Upper lobe of left lung (tissue), 6 donors: ENCODE results near the gene CACNB3. TPM values are rescaled to one million over a fixed set of nuclear protein-coding genes. Genes with fewer than 3 reads are reported as not detected.

Experiments
- ATAC-seq, 2 donors: fragments of 200-7000 bp; cut with Tn5 transposase; one replicate each; pipeline ENCODE4 v1.9.1; 2022; ENCODE audit warnings: mild to moderate bottlenecking in 2 of 2, moderate library complexity in 2 of 2; ENCODE audit not compliant: low FRiP score in 2 of 2
- DNase-seq, 2 donors: peaks; one replicate each; pipeline ENCODE4 v3.0.0-alpha.2; 2019 to 2020
- H3K27ac ChIP-seq, 4 donors: fragments of 200-600 bp; sonication (generic); one replicate each; pipeline ENCODE4 v1.5.1; 2016 to 2019
- H3K27me3 ChIP-seq, 4 donors: fragments of 200-600 bp; sonication (generic); one replicate each; pipeline ENCODE4 v1.5.1; 2017 to 2019
- H3K36me3 ChIP-seq, 4 donors: fragments of 200-600 bp; sonication (generic); one replicate each; pipeline ENCODE4 v1.5.1; 2016 to 2019
- H3K4me1 ChIP-seq, 4 donors: fragments of 200-600 bp; sonication (generic); one replicate each; pipeline ENCODE4 v1.5.1; 2018 to 2019
- H3K4me3 ChIP-seq, 4 donors: fragments of 200-600 bp; sonication (generic); one replicate each; pipeline ENCODE4 v1.5.1; 2017 to 2019; ENCODE audit warnings: mild to moderate bottlenecking in 2 of 4, moderate library complexity in 1 of 4
- H3K9me3 ChIP-seq, 4 donors: fragments of 200-600 bp; sonication (generic); one replicate each; pipeline ENCODE4 v1.5.1; 2018 to 2019
- EP300 ChIP-seq, 4 donors: sonication (generic); formaldehyde crosslinking; IDR thresholded peaks; one replicate each; pipeline ENCODE4 v1.5.1; 2017; ENCODE audit warnings: antibody characterized with exemption in 4 of 4, control low read depth in 2 of 4
- POLR2A ChIP-seq, 4 donors: fragments of 450-650 bp; IDR thresholded peaks; one replicate each; pipeline ENCODE4 v1.5.1; 2016 to 2017; ENCODE audit warnings: antibody characterized with exemption in 4 of 4, mild to moderate bottlenecking in 2 of 4
- POLR2AphosphoS5 ChIP-seq, 2 donors: sonication (generic); formaldehyde crosslinking; IDR thresholded peaks; one replicate each; pipeline ENCODE4 v1.5.1; 2017; ENCODE audit warnings: antibody characterized with exemption in 2 of 2
- WGBS, 2 donors: methylation state at CpG; one replicate each; pipeline ENCODE4 v1.1.5; 2017 to 2018; 5-methylcytosine and 5-hydroxymethylcytosine counted together
- total RNA-seq, 6 donors: library from RNA; depleted of rRNA in 4 of 6; stranded (reverse); fragments of >200 nt in 4 of 6; gene quantifications; one replicate each; pipeline versions ENCODE4 v1.1.0 to v1.2.1, GENCODE V29; 2016 to 2021
- TF ChIP-seq, protein P1 (sequence below), 6 experiments: fragments of 450-650 bp in 4 of 6; fragments of 200-600 bp in 2 of 6; sonication (generic) in 2 of 6; IDR thresholded peaks; one replicate each; pipeline ENCODE4 v1.5.1; 2016 to 2019; ENCODE audit warnings: antibody characterized with exemption in 6 of 6
- donor health status: DM: no; HTN: no; CAD: no; lungs with moderate emphysema.
- donor health status: DM: no; HTN: yes; CAD: no; lungs with severe emphysema.

Gene CACNB3
- total RNA-seq, 6 donors from 2014 or later: 9.1 to 21.2 (median 14.3) TPM

DNA sequence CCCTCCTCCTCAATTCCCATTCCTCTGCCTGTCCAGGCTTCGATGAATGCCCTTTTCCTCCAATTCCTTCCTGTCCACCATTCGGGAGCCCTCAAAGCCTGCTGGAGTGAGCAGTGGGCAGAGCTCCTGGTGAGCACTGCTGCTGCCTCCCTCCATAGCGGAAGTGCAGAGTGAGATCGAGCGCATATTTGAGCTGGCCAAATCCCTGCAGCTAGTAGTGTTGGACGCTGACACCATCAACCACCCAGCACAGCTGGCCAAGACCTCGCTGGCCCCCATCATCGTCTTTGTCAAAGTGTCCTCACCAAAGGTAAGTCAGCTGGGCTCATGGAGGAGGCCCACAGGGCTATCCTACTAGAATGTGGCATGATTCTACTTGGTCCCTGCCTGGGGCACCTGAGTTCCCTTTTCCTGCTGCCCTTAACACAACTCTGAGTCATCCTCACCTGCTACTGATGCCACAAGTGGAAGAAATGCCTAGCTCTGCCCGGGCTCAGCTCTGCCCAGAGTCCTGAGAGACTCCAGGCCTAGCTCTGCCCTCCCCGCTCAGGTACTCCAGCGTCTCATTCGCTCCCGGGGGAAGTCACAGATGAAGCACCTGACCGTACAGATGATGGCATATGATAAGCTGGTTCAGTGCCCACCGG, 8.0 kb downstream of the CACNB3 start:
- WGBS, 2 donors: 77 to 85% methylated on average over 14 to 15 of the region's 15 CpGs
- H3K4me3 ChIP-seq: no peak overlapping the region
- TF ChIP-seq, protein P1, sequence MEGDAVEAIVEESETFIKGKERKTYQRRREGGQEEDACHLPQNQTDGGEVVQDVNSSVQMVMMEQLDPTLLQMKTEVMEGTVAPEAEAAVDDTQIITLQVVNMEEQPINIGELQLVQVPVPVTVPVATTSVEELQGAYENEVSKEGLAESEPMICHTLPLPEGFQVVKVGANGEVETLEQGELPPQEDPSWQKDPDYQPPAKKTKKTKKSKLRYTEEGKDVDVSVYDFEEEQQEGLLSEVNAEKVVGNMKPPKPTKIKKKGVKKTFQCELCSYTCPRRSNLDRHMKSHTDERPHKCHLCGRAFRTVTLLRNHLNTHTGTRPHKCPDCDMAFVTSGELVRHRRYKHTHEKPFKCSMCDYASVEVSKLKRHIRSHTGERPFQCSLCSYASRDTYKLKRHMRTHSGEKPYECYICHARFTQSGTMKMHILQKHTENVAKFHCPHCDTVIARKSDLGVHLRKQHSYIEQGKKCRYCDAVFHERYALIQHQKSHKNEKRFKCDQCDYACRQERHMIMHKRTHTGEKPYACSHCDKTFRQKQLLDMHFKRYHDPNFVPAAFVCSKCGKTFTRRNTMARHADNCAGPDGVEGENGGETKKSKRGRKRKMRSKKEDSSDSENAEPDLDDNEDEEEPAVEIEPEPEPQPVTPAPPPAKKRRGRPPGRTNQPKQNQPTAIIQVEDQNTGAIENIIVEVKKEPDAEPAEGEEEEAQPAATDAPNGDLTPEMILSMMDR (IDR thresholded peaks at IDR 0.05): no peak
- TF ChIP-seq POLR2A (IDR thresholded peaks at IDR 0.05) (no peak), POLR2AphosphoS5 (IDR thresholded peaks at IDR 0.05) (no peak), EP300 (IDR thresholded peaks at IDR 0.05) (no peak)
- DNase-seq: no peak
- no peaks in the 10 kb centered on the region for H3K27me3 ChIP-seq
- peaks cover 19 to 76% (median 45%) of the 10 kb centered on the region in 4 donors for H3K36me3 ChIP-seq
- peaks cover 0 to 4% (median 0%) of the 10 kb centered on the region in 4 donors for H3K4me1 ChIP-seq
- no peak overlapping the region for H3K27ac ChIP-seq
- ATAC-seq: no peak
- H3K9me3 ChIP-seq: no peaks in the 10 kb centered on the region

DNA sequence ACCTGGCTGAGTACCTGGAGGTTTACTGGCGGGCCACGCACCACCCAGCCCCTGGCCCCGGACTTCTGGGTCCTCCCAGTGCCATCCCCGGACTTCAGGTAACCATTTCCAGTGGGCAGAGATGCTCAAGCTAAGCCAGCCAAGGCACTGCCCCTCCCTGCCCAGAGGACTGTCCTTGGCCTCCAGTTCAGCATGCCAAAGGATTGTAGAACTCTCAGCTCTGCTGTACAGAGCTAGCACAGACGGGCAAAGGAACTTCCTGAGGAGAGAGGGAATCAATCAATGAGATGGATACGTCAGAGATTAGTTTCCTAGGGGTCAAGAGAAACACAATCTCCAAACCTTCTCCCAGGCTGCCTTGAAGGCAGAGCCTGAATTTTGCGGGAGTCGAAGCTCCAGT, 8.7 kb downstream of the CACNB3 start:
- no peak for ATAC-seq
- TF ChIP-seq POLR2A (IDR thresholded peaks at IDR 0.05): no peak
- TF ChIP-seq EP300 (IDR thresholded peaks at IDR 0.05): no peak
- TF ChIP-seq, protein P1 (IDR thresholded peaks at IDR 0.05): no peak
- TF ChIP-seq POLR2AphosphoS5 (IDR thresholded peaks at IDR 0.05): no peak
- Histone ChIP-seq H3K27ac (no peak overlapping the region), H3K4me1 (peaks cover 0 to 4% (median 0%) of the 10 kb centered on the region in 4 donors), H3K9me3 (no peaks in the 10 kb centered on the region), H3K36me3 (peaks cover 19 to 83% (median 52%) of the 10 kb centered on the region in 4 donors), H3K27me3 (no peaks in the 10 kb centered on the region), H3K4me3 (no peak overlapping the region)
- peak in 1 of 2 donors; percentile 65 for DNase-seq
- 84 to 87% methylated on average over 6 to 8 of the region's 8 CpGs for WGBS, 2 donors

DNA sequence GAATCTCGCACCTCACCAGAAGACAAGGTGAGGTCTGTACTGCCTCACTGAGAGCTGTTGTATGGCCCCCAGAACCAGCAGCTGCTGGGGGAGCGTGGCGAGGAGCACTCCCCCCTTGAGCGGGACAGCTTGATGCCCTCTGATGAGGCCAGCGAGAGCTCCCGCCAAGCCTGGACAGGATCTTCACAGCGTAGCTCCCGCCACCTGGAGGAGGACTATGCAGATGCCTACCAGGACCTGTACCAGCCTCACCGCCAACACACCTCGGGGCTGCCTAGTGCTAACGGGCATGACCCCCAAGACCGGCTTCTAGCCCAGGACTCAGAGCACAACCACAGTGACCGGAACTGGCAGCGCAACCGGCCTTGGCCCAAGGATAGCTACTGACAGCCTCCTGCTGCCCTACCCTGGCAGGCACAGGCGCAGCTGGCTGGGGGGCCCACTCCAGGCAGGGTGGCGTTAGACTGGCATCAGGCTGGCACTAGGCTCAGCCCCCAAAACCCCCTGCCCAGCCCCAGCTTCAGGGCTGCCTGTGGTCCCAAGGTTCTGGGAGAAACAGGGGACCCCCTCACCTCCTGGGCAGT, 9.3 kb downstream of the CACNB3 start:
- H3K27ac ChIP-seq: no peak overlapping the region
- no peaks in the 10 kb centered on the region for H3K27me3 ChIP-seq
- DNase-seq (no peak), ATAC-seq (no peak)
- no peak for TF ChIP-seq POLR2A (IDR thresholded peaks at IDR 0.05)
- no peak for TF ChIP-seq EP300 (IDR thresholded peaks at IDR 0.05)
- TF ChIP-seq, protein P1 (IDR thresholded peaks at IDR 0.05): no peak
- TF ChIP-seq POLR2AphosphoS5 (IDR thresholded peaks at IDR 0.05): no peak
- peaks cover 24 to 89% (median 57%) of the 10 kb centered on the region in 4 donors for H3K36me3 ChIP-seq
- no peaks in the 10 kb centered on the region for H3K9me3 ChIP-seq
- 96 to 97% methylated on average over 9 to 14 of the region's 17 CpGs for WGBS, 2 donors
- no peak overlapping the region for H3K4me3 ChIP-seq
- peaks cover 0 to 4% (median 0%) of the 10 kb centered on the region in 4 donors for H3K4me1 ChIP-seq

DNA sequence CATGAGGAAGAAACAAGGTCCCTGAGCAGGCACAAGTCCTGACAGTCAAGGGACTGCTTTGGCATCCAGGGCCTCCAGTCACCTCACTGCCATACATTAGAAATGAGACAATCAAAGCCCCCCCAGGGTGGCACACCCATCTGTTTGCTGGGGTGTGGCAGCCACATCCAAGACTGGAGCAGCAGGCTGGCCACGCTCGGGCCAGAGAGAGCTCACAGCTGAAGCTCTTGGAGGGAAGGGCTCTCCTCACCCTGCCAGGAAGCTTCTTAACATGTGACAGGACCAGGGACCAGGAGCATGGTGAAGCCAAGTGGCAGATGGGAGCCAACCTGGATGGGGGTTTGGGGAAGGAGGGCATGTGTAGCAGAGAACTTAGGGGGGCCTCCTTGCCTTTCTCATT, 10.0 kb downstream of the CACNB3 start:
- no peak overlapping the region for H3K27ac ChIP-seq

More for the DNA sequence above, 10.0 kb downstream of the CACNB3 start:
- no peak overlapping the region for H3K4me3 ChIP-seq
- TF ChIP-seq EP300 (IDR thresholded peaks at IDR 0.05): no peak
- TF ChIP-seq POLR2AphosphoS5 (IDR thresholded peaks at IDR 0.05): no peak
- no peak for TF ChIP-seq POLR2A (IDR thresholded peaks at IDR 0.05)
- TF ChIP-seq, protein P1 (IDR thresholded peaks at IDR 0.05): no peak
- peaks cover 30 to 96% (median 64%) of the 10 kb centered on the region in 4 donors for H3K36me3 ChIP-seq
- ATAC-seq (no peak), DNase-seq (no peak)
- H3K4me1 ChIP-seq: peaks cover 0 to 4% (median 0%) of the 10 kb centered on the region in 4 donors
- no peaks in the 10 kb centered on the region for H3K9me3 ChIP-seq
- H3K27me3 ChIP-seq: no peaks in the 10 kb centered on the region
- 61 to 68% methylated on average over 2 of the region's 2 CpGs for WGBS, 2 donors
